ENCODE data around the gene AK1. TPM values are rescaled to one million over a fixed set of nuclear protein-coding genes. Genes with fewer than 3 reads are reported as not detected.
"Not testable (repeated sequence)": the region's sequence is repeated elsewhere in the genome, so short reads cannot be mapped to it uniquely, and the experiment has no call there.

Gene AK1
- total RNA-seq, 1 donor from 2014 or later: 185 TPM

GRCh38 chr9:127838375-127839078 is 38.9 kb downstream of the AK1 start:
- Histone ChIP-seq H3K9me3 (no peaks in the 10 kb centered on the region), H3K27me3 (ENCODE audit: low read depth) (no peaks in the 10 kb centered on the region), H3K4me1 (peaks cover 91% of the 10 kb centered on the region), H3K36me3 (peaks cover 51% of the 10 kb centered on the region), H3K27ac (peak overlapping the region; percentile 86), H3K4me3 (peak overlapping the region; percentile 10)
- DNase-seq (peak; percentile 82), ATAC-seq (peak; percentile 81 to 85)
- no peak for TF ChIP-seq CTCF (IDR thresholded peaks at IDR 0.05)
- intact Hi-C loops (cut with DNase I): no loop called here

GRCh38 chr9:127837346-127837745 is 40.1 kb downstream of the AK1 start:
- H3K4me3 ChIP-seq: no peak overlapping the region
- DNase-seq (no peak), ATAC-seq (no peak)
- no peaks in the 10 kb centered on the region for H3K27me3 ChIP-seq (ENCODE audit: low read depth)
- peaks cover 95% of the 10 kb centered on the region for H3K4me1 ChIP-seq
- peak overlapping the region; percentile 86 for H3K27ac ChIP-seq
- no peaks in the 10 kb centered on the region for H3K9me3 ChIP-seq
- intact Hi-C loops (cut with DNase I): no loop called here
- H3K36me3 ChIP-seq: peaks cover 41% of the 10 kb centered on the region
- no peak for TF ChIP-seq CTCF (IDR thresholded peaks at IDR 0.05)

GRCh38 chr9:127836561-127836960 is 40.9 kb downstream of the AK1 start:
- Histone ChIP-seq H3K36me3 (peaks cover 33% of the 10 kb centered on the region), H3K27ac (peak overlapping the region; percentile 86), H3K4me3 (peak overlapping the region; percentile 19), H3K4me1 (peaks cover 100% of the 10 kb centered on the region)
- H3K27me3 ChIP-seq (ENCODE audit: low read depth); DNase-seq; ATAC-seq; intact Hi-C loops (cut with DNase I); H3K9me3 ChIP-seq: not testable (repeated sequence)

- H3K27ac ChIP-seq: peak overlapping the region; percentile 86
- intact Hi-C loops (cut with DNase I): no loop called here
- DNase-seq (peak; percentile 77), ATAC-seq (peak; percentile 47 to 53)
- peaks cover 30% of the 10 kb centered on the region for H3K36me3 ChIP-seq
- TF ChIP-seq CTCF (IDR thresholded peaks at IDR 0.05): no peak
- peaks cover 100% of the 10 kb centered on the region for H3K4me1 ChIP-seq
- H3K27me3 ChIP-seq (ENCODE audit: low read depth): no peaks in the 10 kb centered on the region
- no peaks in the 10 kb centered on the region for H3K9me3 ChIP-seq
- peak overlapping the region; percentile 19 for H3K4me3 ChIP-seq
Observed at GRCh38 chr9:127835991-127836516, 41.4 kb downstream of the AK1 start.

GRCh38 chr9:127833555-127833954 is 43.9 kb downstream of the AK1 start:
- intact Hi-C loops (cut with DNase I): no loop called here
- DNase-seq: no peak
- Histone ChIP-seq H3K9me3 (no peaks in the 10 kb centered on the region), H3K4me3 (no peak overlapping the region), H3K27ac (peak overlapping the region; percentile 86), H3K4me1 (peaks cover 97% of the 10 kb centered on the region), H3K36me3 (peaks cover 31% of the 10 kb centered on the region), H3K27me3 (ENCODE audit: low read depth) (no peaks in the 10 kb centered on the region)
- TF ChIP-seq CTCF (IDR thresholded peaks at IDR 0.05): no peak
- no peak for ATAC-seq

GRCh38 chr9:127832248-127832647 is 45.2 kb downstream of the AK1 start:
- no peak overlapping the region for H3K4me3 ChIP-seq
- ATAC-seq: no peak
- intact Hi-C loops (cut with DNase I): no loop called here
- no peak for DNase-seq
- no peak for TF ChIP-seq CTCF (IDR thresholded peaks at IDR 0.05)
- H3K4me1 ChIP-seq: peaks cover 97% of the 10 kb centered on the region
- H3K27ac ChIP-seq: peak overlapping the region; percentile 51
- H3K9me3 ChIP-seq: no peaks in the 10 kb centered on the region
- peaks cover 27% of the 10 kb centered on the region for H3K36me3 ChIP-seq
- no peaks in the 10 kb centered on the region for H3K27me3 ChIP-seq (ENCODE audit: low read depth)

All from lower lobe of right lung (tissue), 2 donors.